Measurements from ENCODE around the gene PRDX2.

PRDX2 gene

DNA sequence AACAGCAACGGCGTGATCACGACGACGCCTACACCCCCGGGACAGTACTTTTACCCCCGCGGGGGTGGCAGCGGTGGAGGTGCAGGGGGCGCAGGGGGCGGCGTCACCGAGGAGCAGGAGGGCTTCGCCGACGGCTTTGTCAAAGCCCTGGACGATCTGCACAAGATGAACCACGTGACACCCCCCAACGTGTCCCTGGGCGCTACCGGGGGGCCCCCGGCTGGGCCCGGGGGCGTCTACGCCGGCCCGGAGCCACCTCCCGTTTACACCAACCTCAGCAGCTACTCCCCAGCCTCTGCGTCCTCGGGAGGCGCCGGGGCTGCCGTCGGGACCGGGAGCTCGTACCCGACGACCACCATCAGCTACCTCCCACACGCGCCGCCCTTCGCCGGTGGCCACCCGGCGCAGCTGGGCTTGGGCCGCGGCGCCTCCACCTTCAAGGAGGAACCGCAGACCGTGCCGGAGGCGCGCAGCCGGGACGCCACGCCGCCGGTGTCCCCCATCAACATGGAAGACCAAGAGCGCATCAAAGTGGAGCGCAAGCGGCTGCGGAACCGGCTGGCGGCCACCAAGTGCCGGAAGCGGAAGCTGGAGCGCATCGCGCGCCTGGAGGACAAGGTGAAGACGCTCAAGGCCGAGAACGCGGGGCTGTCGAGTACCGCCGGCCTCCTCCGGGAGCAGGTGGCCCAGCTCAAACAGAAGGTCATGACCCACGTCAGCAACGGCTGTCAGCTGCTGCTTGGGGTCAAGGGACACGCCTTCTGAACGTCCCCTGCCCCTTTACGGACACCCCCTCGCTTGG, 9.3 kb downstream of the PRDX2 start:
- DNase-seq = peak; percentile 53 to 86 (median 70)

DNA sequence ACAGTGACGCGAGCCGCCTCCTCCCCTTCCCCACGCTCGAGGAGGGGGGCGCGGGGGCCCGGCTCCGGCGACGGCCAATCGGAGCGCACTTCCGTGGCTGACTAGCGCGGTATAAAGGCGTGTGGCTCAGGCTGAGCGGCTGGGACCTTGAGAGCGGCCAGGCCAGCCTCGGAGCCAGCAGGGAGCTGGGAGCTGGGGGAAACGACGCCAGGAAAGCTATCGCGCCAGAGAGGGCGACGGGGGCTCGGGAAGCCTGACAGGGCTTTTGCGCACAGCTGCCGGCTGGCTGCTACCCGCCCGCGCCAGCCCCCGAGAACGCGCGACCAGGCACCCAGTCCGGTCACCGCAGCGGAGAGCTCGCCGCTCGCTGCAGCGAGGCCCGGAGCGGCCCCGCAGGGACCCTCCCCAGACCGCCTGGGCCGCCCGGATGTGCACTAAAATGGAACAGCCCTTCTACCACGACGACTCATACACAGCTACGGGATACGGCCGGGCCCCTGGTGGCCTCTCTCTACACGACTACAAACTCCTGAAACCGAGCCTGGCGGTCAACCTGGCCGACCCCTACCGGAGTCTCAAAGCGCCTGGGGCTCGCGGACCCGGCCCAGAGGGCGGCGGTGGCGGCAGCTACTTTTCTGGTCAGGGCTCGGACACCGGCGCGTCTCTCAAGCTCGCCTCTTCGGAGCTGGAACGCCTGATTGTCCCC, 10.1 kb downstream of the PRDX2 start, which contains the start of gene JUNB:
Gene JUNB (plus strand): TSS at position 142 of the 706 bp plus-strand sequence. CDS start 286 bp downstream, at position 428.
- peak; percentile 96 to 98 (median 98) for DNase-seq

DNA sequence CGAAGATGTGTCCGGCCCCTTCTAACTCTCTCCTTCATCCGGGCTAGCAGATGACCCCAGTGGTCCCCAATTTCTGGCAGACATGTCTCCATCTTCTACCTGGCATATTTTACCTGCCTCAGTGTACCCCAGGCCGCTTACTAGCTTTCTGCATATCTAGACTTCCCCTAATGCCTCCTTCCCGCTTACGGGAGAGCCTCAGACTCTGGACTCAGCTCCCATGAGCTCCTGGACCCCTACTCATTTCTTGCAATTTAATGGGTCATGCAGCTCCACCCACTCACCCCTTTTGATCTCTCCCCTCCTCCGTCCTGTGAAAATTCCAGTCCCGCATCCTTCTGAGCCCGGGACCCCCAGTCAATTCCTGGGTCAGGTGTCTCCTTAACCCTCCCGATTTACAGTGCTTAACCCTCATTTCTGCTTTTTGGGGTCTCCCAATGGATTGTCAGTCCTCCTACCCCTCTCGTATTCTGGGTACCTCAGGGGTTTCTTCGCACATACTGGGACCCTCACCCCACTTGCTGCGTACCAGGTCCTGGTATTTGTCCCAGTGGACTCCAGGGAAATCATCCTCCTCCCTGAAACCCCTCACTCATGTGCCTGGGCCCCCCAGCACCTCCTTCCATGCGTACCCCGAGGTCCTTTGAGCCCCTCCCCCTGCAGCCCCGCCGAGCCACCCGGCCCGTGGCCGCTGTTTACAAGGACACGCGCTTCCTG, 10.8 kb downstream of the PRDX2 start:
- peak in 2 of 6 experiments; percentile 51 to 60 for DNase-seq

DNA sequence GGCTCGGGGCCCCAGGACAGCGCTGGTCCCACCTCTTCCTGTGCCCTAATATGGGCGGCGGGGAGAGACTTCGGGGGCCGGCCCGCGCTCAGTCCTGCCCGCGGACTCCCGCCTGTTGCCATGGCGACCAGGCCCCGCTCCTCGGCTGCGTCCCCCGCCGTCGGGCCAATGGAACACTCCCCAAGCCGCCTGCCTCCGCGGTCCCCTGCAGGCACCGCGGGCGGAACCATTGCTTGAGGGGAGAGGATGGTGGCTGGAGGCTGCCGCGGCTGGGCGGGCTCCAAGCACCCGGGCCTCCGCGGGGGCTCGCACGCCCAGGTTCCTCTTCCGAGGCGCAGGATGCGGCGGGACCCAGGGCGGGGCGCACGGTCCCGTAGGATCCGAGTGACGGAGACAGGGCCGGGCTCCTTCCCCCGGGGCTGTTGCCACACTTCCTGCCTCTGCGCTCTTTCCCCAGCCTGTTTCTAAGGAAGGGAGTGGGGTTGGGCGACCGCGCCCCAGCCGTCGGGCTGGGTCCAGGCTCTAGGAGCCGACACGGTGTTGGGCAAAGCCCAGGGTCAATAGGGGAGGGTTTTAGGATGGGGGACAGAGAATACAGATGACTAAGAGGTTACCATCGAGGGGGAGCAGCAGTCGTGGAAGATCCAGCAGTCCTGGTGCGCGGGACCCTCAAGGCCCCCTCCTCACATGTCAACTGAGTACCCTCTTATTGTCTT, 11.5 kb downstream of the PRDX2 start:
- peak; percentile 74 to 86 (median 80) for DNase-seq

DNA sequence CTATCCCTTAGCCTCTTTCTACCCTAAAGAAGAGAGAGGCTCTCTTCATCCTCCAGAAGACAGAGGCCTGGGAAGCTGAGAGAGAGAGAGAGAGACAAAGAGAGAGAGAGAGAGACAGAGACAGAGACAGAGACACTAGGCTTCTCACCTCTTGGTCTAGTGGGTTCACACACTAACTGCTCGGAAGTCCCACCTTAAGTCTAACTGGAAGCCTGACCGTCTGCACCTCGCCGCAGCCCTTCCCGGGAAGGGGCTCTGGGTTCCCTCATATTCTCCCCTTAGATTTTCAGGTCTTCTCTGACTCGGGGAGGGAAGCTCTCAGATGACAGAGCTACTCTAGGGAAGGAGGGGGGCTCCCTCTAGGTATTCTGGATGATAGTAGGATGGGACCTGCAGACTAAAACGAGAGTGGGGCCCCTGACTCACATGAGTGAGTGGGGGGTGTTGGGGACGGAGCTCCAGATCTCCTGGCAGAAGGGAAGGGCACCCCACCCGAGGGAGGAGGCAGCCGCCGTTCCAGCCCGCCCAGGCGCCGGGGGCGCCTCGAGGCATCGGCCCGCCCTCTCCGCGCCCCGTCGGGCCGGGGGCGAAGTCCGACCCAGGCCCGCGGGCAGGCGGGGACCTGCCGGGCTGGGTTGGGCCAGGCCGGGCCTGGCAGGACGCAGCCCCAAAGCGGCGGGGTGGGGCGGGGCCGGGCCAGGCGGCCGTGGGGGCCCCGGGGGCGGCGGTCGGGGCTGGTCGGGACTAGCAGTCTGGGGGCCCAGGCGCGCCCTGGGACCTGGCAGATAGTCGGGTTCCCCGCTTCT, 12.3 kb downstream of the PRDX2 start:
- peak in 2 of 6 experiments; percentile 37 to 49 for DNase-seq

DNA sequence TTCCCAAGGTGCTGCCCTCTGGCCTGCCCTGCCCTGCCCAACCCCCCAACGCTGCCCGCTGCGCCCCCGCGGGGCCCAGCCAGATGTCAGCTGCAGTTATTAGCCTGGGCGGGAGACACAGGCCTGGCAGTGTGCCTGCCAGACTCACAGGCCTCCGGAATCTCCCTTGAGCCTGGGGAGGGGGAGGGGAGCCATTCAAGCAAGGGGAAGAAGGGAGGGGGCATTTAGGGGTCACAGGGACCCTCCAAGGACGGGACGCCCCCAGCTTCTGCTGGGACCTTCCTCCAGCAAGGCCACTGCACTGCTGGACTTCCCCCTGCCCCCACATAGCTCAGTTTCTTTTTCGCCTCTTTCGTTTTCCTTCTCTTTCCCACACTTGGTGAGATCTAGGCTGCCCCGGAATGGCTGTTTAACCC, 12.9 kb downstream of the PRDX2 start:
- peak in 2 of 6 experiments; percentile 44 to 52 for DNase-seq

DNA sequence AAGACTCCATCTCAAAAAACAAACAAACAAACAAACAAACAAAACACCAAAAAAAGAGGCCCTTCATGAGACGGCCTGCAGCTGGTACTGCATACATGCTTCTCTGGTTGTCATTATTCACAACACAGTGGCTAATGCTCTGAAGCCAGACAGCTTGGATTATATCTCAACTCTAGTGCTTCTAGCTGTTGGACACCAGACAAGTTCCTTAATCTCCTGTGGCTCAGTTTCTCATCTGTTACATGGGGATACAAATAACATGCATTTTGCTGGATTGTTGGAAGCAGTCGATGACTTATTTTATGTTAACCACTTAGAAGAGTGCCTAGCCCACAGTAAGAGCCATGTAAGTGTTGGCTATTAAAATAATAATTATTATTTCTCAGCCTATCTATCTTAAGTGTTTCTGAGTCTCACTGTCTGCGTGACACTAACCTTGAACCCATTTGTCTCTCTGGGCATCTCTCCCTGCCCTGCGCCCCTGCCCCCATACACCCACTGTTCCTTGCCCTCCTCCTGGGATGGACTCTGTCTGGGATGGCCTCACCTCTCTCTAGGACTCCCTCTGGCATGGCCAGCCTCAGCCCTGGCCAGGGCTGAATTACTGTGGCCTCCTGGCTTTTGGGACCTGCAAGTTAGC, 13.4 kb downstream of the PRDX2 start:
- no peak for DNase-seq

DNA sequence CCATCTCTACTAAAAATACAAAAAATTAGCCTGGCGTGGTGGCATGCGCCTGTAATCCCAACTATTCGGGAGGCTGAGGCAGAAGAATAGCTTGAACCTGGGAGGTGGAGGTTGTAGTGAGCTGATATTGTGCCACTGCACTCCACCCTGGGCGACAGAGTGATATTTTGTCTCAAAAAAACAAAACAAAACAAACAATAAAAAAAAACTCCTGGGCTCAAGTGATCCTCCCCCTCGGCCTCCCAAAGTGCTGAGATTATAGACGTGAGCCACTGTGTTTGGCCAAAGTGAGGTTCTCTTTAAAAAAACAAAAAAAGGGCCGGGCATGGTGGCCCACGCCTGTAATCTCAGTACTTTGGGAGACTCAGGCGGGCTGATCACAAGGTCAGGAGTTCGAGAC, 14.1 kb downstream of the PRDX2 start:
- DNase-seq = no peak

DNA sequence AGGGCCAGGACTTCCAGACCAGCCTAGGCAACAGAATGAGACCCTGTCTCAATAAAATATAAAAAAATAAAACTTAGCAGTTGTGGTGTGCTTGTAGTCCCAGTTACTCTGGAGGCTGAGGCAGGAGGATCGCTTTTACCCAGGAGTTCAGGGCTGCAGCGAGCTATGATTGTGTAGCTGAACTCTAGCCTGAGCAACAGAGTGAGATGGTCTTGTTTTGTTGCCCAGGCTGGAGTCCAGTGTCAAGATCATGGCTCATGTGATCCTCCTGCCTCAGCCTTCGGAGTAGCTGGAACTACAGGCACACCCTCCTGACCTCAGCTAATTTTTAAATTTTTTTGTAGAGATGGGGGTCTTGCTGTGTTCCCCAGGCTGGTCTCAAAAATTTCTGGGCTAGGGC, 14.6 kb downstream of the PRDX2 start:
- no peak for DNase-seq

DNA sequence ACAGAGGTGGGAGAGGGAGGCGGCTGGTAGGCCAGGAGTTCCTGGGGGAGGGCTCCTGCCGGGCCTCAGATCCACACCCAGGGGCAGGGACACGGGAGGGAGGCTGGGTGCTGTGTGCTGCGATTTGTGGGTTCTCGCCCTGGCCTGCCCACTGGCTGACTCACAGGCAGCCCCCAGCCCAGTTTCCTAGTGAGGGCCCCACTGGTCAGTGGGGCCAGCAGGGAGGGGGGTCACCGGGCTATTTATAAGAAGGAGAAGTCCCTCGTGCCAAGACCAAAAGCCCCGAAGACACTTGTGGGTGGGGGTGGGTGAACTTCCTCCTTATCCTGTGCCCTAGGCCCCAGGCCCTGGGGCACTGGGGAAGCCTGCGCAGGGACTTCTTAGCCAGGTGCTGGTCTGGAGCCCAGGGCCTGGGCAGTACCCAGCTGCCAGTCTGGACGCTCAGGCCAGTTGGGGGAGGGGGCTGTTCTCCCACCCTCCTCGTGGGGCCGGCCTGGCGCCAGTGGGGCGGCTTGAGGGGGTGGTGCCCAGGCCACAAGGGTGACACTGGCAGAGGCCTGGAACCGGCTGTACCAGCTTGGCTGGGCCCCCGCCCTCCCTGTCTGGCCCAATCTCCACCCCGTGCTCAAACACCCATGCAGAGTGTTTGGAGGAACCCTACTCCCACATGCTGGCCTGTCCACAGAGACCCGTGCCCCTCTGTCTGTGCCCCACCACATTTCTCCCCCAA, 15.3 kb downstream of the PRDX2 start:
- DNase-seq = no peak

DNA sequence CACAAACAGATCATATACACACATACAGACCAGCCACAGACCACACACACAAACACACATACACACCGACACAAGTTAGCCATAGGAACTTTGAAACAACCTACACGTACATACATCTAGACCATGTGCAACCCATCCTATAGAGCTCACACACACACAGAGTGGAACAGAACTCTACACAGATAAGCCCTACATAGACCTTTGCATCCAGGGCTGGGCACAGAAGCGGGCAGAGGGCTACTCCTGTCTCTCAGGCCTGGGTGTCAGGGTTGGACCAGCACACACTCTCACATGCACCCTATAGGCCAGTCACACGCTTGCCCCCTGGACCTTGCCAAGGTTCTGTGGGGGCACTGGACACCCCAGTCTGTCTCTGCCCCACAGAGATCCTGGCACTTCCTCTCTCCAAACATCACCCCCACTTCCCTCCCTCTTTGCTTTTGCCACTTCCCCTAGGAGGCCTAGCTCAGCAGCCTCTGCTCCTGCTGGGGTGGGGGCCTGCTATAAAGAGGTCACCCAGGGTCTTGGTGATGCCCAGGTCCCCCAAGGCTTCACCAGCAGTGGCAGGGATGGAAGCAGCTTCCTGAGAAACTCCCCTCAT, 16.1 kb downstream of the PRDX2 start:
- DNase-seq = peak in 1 of 6 experiments; percentile 51

DNA sequence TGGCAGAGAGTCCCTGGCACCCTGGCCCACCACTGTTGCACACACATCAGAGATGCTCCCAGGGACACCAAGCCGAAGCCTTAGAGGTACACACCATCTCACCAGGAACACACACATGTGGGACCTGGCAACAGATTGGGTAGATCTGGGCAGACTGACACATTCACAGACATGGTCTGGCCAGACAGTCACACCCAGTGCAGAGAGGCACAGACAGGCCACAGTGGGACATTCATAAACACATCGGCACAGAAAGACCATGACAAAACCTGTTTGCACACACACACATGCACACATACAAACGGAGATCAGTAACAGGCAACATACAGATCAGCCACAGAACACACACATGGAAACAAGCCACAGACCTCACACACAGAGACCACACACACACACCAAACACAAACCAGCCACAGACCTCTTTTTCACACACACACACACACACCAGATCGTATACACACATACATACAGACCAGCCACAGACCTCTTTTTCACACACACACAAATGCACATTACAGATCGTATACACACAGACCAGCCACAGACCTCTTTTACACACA, 16.6 kb downstream of the PRDX2 start:
- DNase-seq = peak; percentile 21 to 69 (median 34)

DNA sequence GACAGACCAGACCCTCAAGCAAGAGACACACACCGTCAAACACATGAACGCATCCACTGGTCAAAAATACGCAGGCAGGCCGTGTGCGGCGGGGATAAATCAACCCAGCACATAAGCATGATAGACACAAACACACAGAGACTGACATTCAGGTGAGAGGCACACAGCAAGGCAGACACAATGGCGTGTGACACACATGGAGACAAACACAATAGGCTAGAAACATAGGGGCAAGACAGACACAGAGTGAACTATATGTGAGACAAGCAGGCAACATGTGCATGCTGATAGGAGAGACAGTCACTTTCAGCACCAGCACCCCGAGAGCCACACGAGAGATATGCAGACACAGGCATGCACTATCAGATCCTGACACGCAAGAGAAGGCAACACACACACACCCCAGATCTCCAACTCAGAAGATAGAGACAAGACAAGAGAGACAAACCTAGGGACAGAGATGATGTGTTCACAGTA, 17.2 kb downstream of the PRDX2 start:
- DNase-seq = peak in 5 of 6 experiments; percentile 17 to 69 (median 36)

DNA sequence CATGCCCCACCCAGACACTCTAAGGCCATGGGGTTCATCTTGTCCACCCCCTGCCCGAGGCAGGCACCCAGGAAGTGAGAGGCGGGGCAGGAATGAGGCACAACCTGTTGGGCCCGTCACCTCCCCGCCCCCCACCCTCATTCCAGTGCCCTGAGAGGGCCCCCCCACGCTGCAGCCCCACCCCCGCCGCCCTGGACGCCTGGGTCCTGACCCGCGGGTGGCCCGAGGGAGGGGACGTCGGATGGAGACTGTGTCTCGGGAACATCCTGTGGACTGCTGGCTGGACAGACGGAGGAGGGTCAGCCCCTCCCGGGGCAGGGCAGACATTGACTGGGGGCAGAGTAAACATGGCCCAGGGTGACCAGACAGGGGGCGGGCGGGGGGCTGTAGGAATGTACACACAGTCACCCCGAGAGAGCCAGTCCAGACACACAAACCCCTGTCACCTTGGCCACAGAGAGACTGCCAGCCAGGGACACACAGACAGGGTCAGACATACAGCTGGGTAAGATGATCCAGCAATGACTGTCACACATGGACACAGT, 17.7 kb downstream of the PRDX2 start:
- peak in 1 of 6 experiments; percentile 17 for DNase-seq

DNA sequence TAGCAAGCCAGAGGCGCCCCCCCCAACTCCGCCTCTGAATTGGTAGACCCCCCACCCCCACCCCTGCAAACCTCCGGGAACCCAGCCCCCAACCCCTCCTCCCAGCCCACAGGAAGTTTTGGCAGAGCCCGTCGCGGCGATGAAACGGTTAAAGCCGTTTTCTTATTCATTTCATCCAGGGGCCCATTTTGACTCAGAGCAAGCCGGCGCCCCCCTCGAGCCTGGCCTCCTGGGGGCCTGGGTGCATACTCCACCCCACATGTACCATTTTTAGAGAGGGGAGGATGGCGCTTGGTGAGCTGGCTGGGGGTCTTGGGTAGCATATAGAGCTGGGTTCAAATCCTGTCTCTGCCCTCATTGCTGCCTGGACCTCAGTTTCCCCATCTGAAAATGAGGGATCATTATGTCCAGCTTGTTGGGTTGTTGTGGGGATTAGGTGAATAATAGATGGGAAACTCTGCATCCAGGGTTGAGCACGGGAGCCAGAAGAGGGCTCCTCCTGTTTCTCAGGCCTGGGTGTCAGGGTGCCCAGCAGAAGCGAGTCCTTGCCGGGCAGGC, 18.2 kb downstream of the PRDX2 start:
- peak in 2 of 6 experiments; percentile 31 to 55 for DNase-seq

DNA sequence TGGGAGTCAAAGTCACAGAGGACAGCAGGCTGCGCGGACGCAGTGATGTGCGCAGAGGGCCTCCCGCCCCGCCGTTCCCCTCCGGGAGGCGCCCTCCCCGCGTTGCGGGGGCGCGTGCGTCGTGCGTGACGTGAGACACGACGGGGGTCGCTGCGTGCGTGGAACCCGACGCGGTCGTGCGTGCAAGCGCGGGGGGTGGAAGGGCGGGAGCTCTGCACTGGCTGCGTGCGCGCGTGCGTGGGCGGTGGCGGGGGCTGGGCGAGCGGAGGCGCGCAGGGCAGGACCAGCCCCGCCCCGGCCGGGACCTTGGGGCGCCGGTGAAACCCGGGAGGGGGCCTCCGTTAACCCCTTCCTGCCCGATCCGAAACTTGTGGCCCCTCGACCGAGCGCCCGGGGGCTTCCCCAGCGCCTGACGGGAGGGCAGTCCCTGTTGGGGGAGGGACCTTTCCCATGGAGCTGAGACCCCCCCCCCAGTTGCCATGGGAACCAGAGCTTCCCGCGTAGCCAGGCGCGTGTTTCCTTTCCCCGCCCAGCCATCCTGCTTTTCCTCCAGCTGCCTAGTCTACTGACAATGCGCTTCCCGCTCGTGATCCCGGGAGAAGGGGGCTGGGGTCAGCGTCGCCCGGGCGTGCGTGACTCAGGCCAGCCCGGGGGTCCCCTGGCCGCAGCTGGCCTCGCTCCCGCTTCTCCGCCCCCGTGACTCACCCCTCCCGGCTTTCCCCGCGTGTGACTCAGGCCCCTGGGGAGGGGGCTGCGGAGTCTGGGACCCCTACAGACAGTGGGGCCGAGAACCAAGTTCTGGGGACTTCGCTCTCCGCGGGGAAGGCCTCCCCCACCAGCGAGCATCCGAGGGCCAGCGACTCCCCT, 18.9 kb downstream of the PRDX2 start:
- DNase-seq = peak; percentile 94 to 99 (median 98)

DNA sequence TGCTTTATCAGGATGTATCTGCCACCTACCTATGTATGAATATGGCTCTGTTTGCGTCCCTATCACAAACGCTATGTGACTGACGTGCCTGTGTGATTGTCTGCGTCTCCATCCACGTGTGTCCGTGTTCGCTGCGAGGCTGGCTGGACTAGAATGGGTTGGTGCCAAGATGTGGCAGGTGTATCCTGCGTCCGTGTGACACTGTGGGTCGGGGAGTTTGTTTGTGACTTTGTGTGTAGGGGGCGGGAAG, 19.5 kb downstream of the PRDX2 start:
- DNase-seq = peak in 1 of 6 experiments; percentile 99
